GM12891 (cell line): Measurements from ENCODE around the gene ADCY1.

ENCODE experiments used
- DNase-seq: peaks from one replicate; pipeline ENCODE4 v3.0.0; 2011; ENCODE audit warnings: low spot score; ENCODE audit not compliant: insufficient read length
- FAIRE-seq: peaks from 2 replicates; lab custom pipeline; 2011; peaks lifted over from hg19 to GRCh38; lab: Jason Lieb, UNC
- PAX5 ChIP-seq: IDR thresholded peaks from 2 replicates; pipeline ENCODE4 v1.6.1; 2011; ENCODE audit warnings: low read length, moderate library complexity, mild to moderate bottlenecking; ENCODE audit not compliant: insufficient read depth, severe bottlenecking
- POLR2A ChIP-seq: IDR thresholded peaks from 2 replicates; pipeline ENCODE4 v1.6.1; 2011; ENCODE audit warnings: low read depth, low read length, control low read depth
- POLR2AphosphoS5 ChIP-seq: IDR thresholded peaks from 2 replicates; pipeline ENCODE4 v1.6.1; 2011; ENCODE audit warnings: low read depth, low read length, control low read depth
- POU2F2 ChIP-seq: IDR thresholded peaks from 2 replicates; pipeline ENCODE4 v1.6.1; 2011; ENCODE audit warnings: low read depth, mild to moderate bottlenecking, control low read depth, low read length, moderate library complexity
- SPI1 ChIP-seq: IDR thresholded peaks from 2 replicates; pipeline ENCODE4 v1.6.1; 2011; ENCODE audit warnings: low read depth, low read length, control low read depth
- TAF1 ChIP-seq: IDR thresholded peaks from 2 replicates; pipeline ENCODE4 v1.6.1; 2011; ENCODE audit warnings: low read depth, low read length, control low read depth

Gene ADCY1

DNA sequence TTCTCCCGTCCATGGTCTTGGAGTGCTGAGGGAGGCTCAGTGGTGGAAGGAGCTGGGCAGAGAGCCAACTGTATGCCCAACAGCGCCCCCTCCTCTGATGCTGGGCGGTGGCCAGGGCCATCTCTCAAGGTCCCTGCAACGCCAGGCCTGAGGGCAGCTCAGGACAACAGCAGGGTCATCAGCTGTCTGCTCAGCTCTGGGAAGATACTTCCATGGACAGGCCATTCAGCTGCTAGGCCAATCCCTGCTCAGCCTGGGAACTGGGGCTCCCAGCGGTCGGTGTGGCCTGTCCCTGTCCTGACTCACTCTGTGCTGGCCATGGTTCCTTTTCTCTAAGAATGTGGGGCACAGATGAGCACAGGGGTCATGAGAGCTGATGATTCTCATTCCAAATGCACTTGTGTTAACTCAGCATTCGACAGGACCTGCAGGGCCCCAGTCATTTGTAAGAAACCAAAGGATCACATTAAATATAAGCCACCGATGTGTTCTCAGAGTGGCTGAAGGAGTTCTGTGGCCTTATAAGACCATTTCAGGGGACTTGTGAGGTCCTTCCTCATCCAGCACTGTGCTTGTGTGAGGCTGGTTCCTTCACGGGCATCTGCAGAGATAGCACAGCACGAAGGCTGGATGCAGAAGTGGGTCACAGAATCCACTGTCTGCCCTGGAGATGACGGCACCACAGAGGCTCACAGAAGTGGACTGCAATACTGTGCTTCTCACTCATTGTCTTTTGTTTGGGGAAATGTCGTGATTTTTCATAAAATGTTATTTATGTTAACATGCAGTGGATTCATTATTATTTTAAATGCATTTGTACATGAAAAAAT lies 73.0 kb downstream of the ADCY1 start:
- FAIRE-seq: no peak
- TF ChIP-seq POLR2A (no peak), TAF1 (no peak), POLR2AphosphoS5 (no peak), SPI1 (no peak), POU2F2 (no peak), PAX5 (no peak)
- no peak for DNase-seq

DNA sequence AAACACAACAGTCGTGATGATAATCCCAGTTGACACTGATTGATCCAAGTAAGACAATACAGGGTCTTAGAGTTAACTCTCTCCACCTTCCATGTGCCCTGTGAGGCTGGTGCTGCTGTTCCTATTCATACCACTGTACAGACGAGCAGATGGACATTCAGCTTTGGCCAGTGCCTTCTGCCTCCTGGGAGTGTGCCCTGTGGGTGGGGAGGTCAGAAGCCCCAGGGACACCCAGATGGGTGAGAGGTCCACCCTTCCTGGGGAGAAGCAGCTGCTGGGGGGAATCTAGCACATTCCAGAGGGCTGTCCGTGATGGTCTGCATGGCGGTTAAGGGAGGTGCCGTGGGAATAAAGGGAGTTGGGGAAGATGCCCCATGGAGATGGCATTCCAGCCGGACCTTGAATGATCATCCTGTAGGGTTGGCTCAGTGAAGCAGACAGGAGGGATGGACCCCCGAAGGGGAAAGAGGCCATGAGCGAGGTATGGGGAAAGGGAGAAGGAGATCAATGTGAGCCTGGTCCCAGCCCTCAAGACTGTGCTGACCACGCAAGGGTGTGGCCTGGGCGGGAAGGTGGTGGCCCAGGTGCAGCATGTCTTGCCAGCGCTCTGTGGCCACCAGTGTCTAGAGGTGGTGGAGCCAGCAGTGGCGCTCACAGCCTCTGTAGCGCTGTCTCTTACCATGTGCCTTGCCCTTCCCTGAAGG lies 74.0 kb downstream of the ADCY1 start:
- TF ChIP-seq TAF1: no peak
- no peak for TF ChIP-seq POU2F2
- TF ChIP-seq PAX5: no peak
- TF ChIP-seq POLR2A: no peak
- no peak for TF ChIP-seq SPI1
- FAIRE-seq: no peak
- no peak for DNase-seq

DNA sequence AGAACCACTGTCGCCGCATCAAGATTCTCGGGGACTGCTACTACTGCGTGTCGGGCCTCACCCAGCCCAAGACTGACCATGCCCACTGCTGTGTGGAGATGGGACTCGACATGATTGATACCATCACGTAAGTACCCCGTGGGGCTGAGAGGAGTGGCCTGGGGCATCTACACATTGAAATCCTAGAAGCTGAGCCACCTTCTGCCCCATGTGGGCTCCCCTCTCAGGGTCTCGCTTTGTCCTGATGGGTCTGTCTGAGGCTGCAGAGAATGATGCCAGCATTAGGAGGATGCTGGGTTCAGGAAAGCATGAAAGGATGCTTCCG lies 74.5 kb downstream of the ADCY1 start:
- DNase-seq: no peak
- TF ChIP-seq SPI1 (no peak), POLR2AphosphoS5 (no peak), PAX5 (no peak), POLR2A (no peak), POU2F2 (no peak), TAF1 (no peak)
- FAIRE-seq: no peak

DNA sequence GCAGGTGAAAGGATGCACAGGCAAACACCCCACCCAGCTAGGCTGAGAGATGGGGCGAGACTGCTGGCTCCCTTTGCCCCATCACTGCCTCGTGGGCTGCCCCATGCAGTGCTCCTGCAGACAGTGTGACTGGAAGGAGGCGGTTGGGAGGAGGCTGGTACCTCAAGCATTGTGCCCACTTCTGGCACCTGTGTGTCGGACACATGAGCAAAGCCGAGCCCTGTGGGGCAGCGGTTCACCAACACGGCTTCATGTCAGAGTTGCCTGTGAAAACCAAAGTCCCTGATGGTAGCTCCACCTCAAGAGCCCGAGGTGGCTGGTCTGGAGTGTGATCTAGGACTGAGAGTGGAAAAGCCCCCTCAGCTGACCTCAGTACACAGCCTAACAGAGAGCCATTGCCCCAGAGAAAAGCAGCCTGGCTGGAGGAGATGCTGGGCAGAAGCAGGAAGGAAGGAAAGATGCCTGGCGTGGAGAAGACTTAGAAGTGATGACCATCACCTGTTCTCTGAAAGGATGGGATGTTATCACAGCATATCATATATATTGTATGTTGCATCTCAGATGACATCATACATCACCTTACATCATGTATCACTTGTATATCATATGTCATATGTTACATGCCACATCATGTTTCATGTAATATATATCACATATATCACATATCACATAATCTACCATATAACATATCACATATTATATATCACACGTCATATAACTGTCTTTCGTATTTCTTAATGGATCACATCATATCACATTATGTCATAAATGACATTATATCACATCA lies 75.6 kb downstream of the ADCY1 start:
- FAIRE-seq: no peak
- TF ChIP-seq SPI1: no peak
- TF ChIP-seq POLR2A: no peak
- TF ChIP-seq PAX5: no peak

DNA sequence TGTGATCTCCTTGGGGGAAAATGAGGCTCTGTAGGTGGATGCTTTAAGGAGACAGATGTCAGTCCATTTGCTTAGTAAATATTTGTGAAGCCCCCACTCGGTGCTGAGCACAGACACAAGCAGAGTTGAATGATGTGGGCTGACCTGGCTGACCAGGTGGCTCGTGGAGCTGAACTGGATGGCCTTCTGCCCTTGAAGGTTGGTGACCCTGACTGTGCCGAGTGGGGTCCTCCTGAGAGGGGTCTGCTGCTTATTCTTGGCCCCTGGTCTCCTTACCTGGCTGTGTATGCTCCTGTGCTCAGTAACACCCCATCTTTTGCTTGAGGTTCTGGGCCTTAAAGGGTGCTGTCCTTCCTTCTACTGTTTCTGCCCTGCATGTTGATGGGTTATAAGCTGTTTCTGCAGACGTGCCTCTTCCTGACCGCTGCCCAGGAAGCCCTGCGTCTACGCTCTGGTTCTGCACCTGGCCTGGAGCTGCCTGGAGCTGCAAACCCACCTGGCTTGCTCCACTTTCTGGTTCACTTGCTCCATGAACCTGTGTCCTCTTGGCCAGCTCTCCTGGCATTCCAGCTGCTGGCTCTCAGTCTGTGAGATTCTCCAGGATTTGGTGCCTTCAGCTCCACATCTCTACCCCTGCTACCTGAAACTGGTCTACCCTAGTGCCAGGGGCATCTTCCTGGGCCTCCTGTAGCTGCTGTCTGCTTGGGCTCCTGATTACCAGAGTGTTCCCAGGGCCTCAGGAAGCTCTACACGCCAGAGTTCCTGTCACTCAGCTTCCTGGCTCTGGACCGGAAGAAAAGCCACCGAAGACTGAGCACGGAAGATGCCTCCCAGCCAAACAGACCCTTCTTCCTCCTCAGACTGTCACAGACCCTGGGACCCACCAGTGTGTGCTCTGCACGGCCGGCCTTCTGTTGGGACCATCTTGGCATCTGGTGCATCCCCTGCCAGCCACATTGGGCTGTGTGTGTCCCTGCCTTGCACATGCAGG lies 76.5 kb downstream of the ADCY1 start:
- FAIRE-seq (no peak), DNase-seq (no peak)
- TF ChIP-seq POLR2A (no peak), POLR2AphosphoS5 (no peak), PAX5 (no peak), SPI1 (no peak), POU2F2 (no peak), TAF1 (no peak)

More for the DNA sequence above, 75.6 kb downstream of the ADCY1 start:
- no peak for DNase-seq

DNA sequence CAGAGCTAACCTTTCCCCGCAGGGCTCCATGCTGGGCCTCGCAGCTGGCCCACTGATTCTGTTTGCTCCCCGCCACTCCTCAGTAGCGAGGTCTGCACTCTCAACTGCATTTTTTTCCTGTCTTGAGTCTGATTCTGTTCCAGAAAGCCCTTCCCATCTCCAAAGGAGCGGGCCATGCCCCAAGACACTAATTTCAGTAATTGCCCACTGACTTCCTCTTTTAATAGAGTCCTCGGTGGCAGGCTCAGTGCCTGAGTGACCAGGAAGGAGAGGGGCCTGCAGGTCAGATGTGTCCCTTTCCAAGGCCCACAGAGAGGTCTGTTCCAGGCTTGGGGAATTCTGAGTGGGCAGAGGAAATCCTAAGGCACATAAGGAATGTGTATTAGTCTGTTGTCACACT lies 77.4 kb downstream of the ADCY1 start:
- TF ChIP-seq POU2F2: no peak
- peak; percentile 60; the same call in 1 of the 2 replicates for TF ChIP-seq SPI1
- no peak for FAIRE-seq
- no peak for DNase-seq

DNA sequence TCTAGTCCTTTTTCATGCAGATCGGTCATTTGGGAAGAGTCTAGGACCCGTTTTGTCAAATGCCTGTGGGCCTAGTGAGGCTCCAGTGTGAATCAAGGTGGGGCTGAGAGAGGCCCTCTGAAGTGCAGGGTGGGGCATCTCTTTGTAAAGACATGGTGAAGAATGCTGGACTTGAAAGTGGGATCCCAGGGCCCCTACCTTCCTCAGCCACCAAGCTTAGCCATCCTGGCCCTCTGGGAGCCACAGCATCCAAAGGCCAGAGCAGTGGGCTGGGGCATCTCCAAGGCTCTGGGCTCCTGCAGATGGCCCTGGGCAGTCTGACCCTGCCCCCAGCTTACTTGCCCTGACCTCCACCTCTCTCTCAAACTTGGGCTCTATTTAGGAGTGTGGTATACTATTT lies 78.5 kb downstream of the ADCY1 start:
- FAIRE-seq (no peak), DNase-seq (no peak)
- no peak for TF ChIP-seq PAX5
- no peak for TF ChIP-seq POLR2A
- no peak for TF ChIP-seq POLR2AphosphoS5
- TF ChIP-seq TAF1: no peak
- TF ChIP-seq SPI1: no peak
- TF ChIP-seq POU2F2: no peak

DNA sequence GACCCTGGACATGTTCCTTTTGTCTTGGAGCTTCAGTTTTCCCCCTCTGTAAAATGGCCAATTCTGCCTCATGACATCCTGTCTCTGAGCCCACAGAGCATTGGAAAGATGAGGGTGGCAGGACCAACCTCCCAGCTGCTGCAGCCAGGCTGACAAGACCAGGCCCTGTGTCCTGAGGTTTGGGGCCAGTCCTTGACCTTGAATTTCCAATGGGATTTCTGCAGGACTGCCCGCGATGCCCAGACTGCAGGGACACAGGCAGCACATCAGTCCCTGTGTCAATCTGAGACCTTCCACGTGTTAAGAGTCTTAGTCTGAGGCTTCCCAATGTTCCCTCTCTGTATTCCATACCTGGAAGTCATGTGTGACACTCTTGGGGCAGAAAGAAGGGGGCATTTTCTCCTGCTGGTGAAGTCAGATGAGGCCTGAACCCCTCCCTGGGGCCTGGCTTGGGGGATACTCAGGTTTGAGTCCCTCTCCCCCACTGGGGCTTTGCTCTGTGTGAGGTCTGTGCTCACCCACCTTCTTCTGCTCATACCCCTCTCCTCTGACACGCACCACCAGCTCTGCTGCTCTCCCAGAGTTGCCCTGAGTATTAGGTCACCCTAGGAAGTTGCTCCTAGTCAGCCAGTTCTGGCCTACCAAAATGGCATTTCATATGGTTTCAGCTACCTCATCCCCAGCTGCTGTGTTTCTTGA lies 79.2 kb downstream of the ADCY1 start:
- TF ChIP-seq POLR2A (no peak), SPI1 (no peak)
- no peak for FAIRE-seq
- DNase-seq: no peak

DNA sequence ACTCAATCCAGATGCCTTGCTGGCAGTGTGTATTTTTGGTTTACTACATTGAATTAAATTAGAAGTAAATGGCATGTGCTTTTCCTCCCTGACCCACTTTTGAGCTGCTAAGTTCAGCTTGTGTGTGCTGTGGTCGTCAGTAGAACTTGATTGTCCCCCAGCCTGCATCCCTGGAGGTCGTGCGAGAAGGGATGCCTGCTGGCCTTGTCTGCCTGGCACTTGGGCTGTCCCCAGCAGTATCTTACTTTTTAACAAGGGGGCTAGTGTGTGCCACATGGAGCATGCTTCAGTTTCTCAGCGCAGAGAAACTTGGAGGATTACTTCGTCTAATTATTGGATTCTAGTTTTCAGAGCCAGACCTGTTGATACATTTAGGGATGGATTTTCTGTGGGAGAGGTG lies 80.2 kb downstream of the ADCY1 start:
- FAIRE-seq: no peak
- TF ChIP-seq TAF1: no peak

DNA sequence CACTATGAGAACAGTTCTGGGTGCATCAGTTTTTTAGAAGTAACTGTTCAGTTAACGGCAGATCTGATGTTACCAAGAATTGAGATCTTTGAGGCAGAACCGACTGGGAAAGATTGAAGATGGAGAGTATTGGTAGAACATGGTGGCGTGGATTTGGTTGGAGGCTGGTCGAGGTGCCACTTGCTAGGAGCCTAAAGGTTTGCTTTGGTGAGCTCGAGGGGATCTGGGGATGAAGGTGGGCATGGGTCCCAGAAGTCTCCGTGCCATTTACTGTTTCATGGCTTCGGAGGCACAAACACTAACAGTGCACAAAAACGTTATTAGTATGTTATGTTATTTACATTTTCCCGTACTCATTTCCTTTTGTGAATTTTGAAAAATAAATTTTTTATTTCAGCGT lies 81.4 kb downstream of the ADCY1 start:
- FAIRE-seq (no peak), DNase-seq (no peak)
- TF ChIP-seq SPI1 (no peak), POLR2A (no peak), POLR2AphosphoS5 (no peak), POU2F2 (no peak), TAF1 (no peak), PAX5 (no peak)

More for the DNA sequence above, 80.2 kb downstream of the ADCY1 start:
- DNase-seq: no peak
